AG04450 (cell line): ENCODE data around the gene GRIA1. TPM values are rescaled to one million over a fixed set of nuclear protein-coding genes. Genes with fewer than 3 reads are reported as not detected.

Source experiments
- CTCF ChIA-PET: fragments of 300-600, 350-600 bp; formaldehyde crosslinking; extraction: SDS; loops from one replicate; lab custom pipeline; 2022; ENCODE audit warnings: antibody characterized with exemption, inconsistent platforms; lab: Charles Lee
- POLR2A ChIA-PET: fragments of 350-600 bp; formaldehyde crosslinking; extraction: SDS; loops from one replicate; lab custom pipeline; 2021; ENCODE audit warnings: antibody characterized with exemption, inconsistent platforms; lab: Yijun Ruan, JAX
- DNase-seq: peaks from one replicate; pipeline ENCODE4 v3.0.0-alpha.2; 2011; ENCODE audit warnings: low read depth, low spot score
- H3K27ac ChIP-seq: one replicate; pipeline ENCODE4 v1.5.1; 2012; ENCODE audit warnings: low read depth, low read length, control low read depth
- H3K27me3 ChIP-seq: one replicate; pipeline ENCODE4 v1.6.0; 2012; ENCODE audit warnings: low read length; ENCODE audit not compliant: control insufficient read depth, insufficient read depth
- H3K4me3 ChIP-seq: 2 replicates; pipeline ENCODE4 v1.5.1; 2011; ENCODE audit warnings: mild to moderate bottlenecking, low read depth, low read length, control low read depth
- H3K9me3 ChIP-seq: 2 replicates; pipeline ENCODE4 v1.5.1; 2012; ENCODE audit warnings: low read length; ENCODE audit not compliant: control insufficient read depth, insufficient read depth
- polyA plus RNA-seq: library from polyadenylated mRNA; depleted of rRNA; stranded (reverse); fragments of >200 nt; gene quantifications from 2 replicates; pipeline ENCODE4 v1.2.3, GENCODE V29; 2011
- TF ChIP-seq, protein P1 (sequence below): IDR thresholded peaks from 2 replicates; pipeline ENCODE4 v1.5.1; 2011; ENCODE audit warnings: low read depth, low read length, control low read depth, inconsistent platforms

Gene GRIA1
- polyA plus RNA-seq, 1 experiment, result 0.42 TPM

DNA sequence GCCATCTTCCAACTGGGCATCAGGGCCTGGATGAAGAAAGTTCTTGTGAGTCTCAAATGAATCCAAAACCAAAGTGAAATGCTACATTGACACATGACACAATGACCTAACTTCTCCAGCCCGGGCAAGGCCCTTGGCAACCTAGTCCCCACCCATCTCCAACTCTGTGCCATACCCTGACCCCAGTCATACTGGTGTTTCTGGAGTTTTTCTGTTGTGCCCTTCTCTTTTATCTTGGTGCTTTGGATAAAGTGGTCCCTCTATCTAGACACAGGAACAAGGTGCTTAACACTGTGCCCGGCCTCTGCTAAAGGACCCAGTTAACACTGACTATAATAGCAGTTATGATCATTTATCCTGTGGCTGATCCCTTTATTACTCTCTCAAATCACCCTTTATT, 149.8 kb downstream of the GRIA1 start:
- ChIA-PET CTCF (no interaction called here), POLR2A (no interaction called here)
- TF ChIP-seq, protein P1, sequence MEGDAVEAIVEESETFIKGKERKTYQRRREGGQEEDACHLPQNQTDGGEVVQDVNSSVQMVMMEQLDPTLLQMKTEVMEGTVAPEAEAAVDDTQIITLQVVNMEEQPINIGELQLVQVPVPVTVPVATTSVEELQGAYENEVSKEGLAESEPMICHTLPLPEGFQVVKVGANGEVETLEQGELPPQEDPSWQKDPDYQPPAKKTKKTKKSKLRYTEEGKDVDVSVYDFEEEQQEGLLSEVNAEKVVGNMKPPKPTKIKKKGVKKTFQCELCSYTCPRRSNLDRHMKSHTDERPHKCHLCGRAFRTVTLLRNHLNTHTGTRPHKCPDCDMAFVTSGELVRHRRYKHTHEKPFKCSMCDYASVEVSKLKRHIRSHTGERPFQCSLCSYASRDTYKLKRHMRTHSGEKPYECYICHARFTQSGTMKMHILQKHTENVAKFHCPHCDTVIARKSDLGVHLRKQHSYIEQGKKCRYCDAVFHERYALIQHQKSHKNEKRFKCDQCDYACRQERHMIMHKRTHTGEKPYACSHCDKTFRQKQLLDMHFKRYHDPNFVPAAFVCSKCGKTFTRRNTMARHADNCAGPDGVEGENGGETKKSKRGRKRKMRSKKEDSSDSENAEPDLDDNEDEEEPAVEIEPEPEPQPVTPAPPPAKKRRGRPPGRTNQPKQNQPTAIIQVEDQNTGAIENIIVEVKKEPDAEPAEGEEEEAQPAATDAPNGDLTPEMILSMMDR, result no peak
- H3K4me3 ChIP-seq, result no peak overlapping the region
- DNase-seq, result no peak
- no peak overlapping the region for H3K27ac ChIP-seq
- H3K27me3 ChIP-seq, result no peaks in the 10 kb centered on the region
- no peaks in the 10 kb centered on the region for H3K9me3 ChIP-seq

DNA sequence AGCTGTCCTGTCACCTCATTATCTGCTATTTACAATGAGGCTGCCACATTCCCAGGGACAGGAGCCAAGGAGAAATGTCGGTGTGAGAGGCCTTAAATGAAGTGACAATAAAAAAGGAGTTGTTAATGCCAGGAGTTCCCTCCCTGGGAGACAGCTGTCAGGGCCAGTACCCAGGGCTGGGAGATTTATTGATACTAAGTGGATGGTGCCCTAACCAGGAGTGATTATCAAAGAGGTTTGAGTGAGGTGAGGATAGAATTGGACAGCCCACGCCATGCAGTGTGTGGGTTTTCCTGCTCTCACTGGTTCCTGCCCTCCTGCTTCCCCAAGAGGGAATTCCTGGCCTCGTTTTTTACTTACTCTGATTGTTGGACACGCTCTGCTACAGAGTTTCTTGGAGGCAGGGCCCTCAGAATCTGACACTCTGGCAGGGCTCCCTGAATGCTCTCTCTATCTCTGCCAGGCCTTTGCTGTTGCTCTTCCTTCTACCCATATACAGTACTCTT, 150.8 kb downstream of the GRIA1 start:
- TF ChIP-seq, protein P1, result no peak

GRCh38 chr5:153654504-153655200, 164.2 kb downstream of the GRIA1 start:
- H3K27me3 ChIP-seq, result no peaks in the 10 kb centered on the region
- TF ChIP-seq, protein P1, result no peak
- no peak overlapping the region for H3K4me3 ChIP-seq
- H3K9me3 ChIP-seq, result no peaks in the 10 kb centered on the region
- ChIA-PET POLR2A (no interaction called here), CTCF (no interaction called here)
- H3K27ac ChIP-seq, result no peak overlapping the region
- no peak for DNase-seq

More for the DNA sequence above, 150.8 kb downstream of the GRIA1 start:
- DNase-seq, result no peak
- ChIA-PET POLR2A (no interaction called here), CTCF (no interaction called here)
- Histone ChIP-seq H3K9me3 (no peaks in the 10 kb centered on the region), H3K27me3 (no peaks in the 10 kb centered on the region), H3K27ac (no peak overlapping the region), H3K4me3 (no peak overlapping the region)

DNA sequence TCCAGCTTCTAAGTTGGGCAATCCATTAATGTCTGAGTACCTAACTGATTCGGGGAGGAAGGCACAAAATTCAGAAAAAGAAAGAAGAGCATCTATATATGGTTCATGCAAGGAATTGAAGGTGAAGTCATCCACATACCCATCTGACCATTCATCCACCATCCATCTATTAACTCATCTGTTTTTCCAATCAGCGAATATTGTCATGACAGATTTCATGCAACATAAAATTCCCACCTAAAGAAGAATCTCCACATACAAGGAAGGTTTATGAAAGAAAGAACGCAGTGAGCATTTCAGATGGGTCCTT, 164.7 kb downstream of the GRIA1 start:
- no peak for DNase-seq
- TF ChIP-seq, protein P1, result no peak
- no peaks in the 10 kb centered on the region for H3K9me3 ChIP-seq
- no peak overlapping the region for H3K4me3 ChIP-seq
- no peak overlapping the region for H3K27ac ChIP-seq
- ChIA-PET CTCF (no interaction called here), POLR2A (no interaction called here)
- H3K27me3 ChIP-seq, result no peaks in the 10 kb centered on the region

DNA sequence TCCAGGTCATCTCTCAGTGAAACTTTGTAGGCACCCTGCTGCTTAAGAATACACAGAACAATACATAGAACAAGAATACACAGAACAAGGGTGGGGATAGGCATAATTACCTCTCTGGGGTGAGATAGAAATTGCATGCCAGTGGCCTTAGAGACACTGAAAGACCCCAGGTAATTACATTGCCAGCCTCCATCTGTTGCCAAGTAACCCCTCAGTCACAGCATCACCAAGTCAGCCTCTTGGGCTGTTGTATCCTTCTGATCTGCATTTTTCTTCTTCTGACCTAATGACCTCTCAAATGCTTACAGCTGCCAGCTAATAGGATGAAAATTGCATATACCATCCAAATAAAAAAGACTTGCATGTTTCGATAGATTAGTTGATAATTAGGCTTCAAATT, 167.7 kb downstream of the GRIA1 start:
- POLR2A ChIA-PET, result no interaction called here
- H3K9me3 ChIP-seq, result no peaks in the 10 kb centered on the region
- H3K27me3 ChIP-seq, result no peaks in the 10 kb centered on the region
- TF ChIP-seq, protein P1, result no peak
- H3K4me3 ChIP-seq, result no peak overlapping the region
- CTCF ChIA-PET, result no interaction called here
- no peak overlapping the region for H3K27ac ChIP-seq
- DNase-seq, result no peak
